Lower lobe of right lung (tissue), 2 donors: Measurements from ENCODE around the gene BBS7. TPM values are rescaled to one million over a fixed set of nuclear protein-coding genes. Genes with fewer than 3 reads are reported as not detected.
A peak's percentile ranks its signal among the peaks of the same experiment; 100 is the strongest.

ENCODE experiments used
- ATAC-seq, 2 donors: fragments of 200-7000 bp; cut with Tn5 transposase; one replicate each; pipeline ENCODE4 v1.9.1; 2020 to 2022; ENCODE audit warnings: mild to moderate bottlenecking in 2 of 2, moderate library complexity in 2 of 2
- DNase-seq: peaks from one replicate; pipeline ENCODE4 v3.0.0-alpha.2; 2020
- H3K27ac ChIP-seq: fragments of 200-600 bp; one replicate; pipeline ENCODE4 v1.8.0; 2022
- H3K27me3 ChIP-seq: fragments of 200-600 bp; one replicate; pipeline ENCODE4 v1.8.0; 2022; ENCODE audit warnings: low read depth
- H3K36me3 ChIP-seq: fragments of 200-600 bp; one replicate; pipeline ENCODE4 v1.8.0; 2022; ENCODE audit warnings: mild to moderate bottlenecking
- H3K4me1 ChIP-seq: fragments of 200-600 bp; one replicate; pipeline ENCODE4 v1.8.0; 2022
- H3K4me3 ChIP-seq: fragments of 200-600 bp; one replicate; pipeline ENCODE4 v1.8.0; 2022; ENCODE audit warnings: mild to moderate bottlenecking
- H3K9me3 ChIP-seq: fragments of 200-600 bp; one replicate; pipeline ENCODE4 v1.8.0; 2022
- CTCF ChIP-seq: fragments of 200-600 bp; IDR thresholded peaks from one replicate; pipeline ENCODE4 v1.8.0; 2022; ENCODE audit warnings: antibody characterized with exemption, mild to moderate bottlenecking
- intact Hi-C: fragments of 100-400 bp; cut with DNase I; formaldehyde crosslinking; loops from one replicate; pipeline ENCODE4 v1.11.0; 2022
- long read RNA-seq: library from polyadenylated mRNA; unstranded; transcript quantifications from one replicate; pipeline ENCODE4 v2.0.0, GENCODE V29; 2021
- total RNA-seq: library from RNA; stranded (reverse); fragmentation: NEBNext Ultra II Directional; extraction: Animal tissue kit (Norgen Biotek cat#: 25700); gene quantifications from one replicate; pipeline ENCODE4 v1.2.1, GENCODE V29; 2021
- donor health status: DM: no; HTN: yes; CAD: no; lungs with severe emphysema.

BBS7 gene
- total RNA-seq = 15.1 TPM
- long read RNA-seq, partial matches to known transcripts = 4 of 16 reads
- long read RNA-seq, other reads (novel, unspliced or antisense) = 3 of 16 reads

GRCh38 chr4:121869841-121870822 is at the start of gene BBS7:
Gene BBS7, minus strand, starts transcription at chr4:121870474. Its CDS starts 161 bp downstream, at chr4:121870313.
- peak within 1 kb of the TSS; percentile 88 for H3K4me3 ChIP-seq
- TF ChIP-seq CTCF = no peak
- no peaks in the 10 kb centered on the region for H3K9me3 ChIP-seq
- peak; percentile 100 for ATAC-seq
- H3K27ac ChIP-seq = peak within 1 kb of the TSS; percentile 86
- peaks cover 17% of the 10 kb centered on the region for H3K4me1 ChIP-seq
- H3K27me3 ChIP-seq = no peaks in the 10 kb centered on the region
- peak; percentile 99 for DNase-seq
- peaks cover 4% of the 10 kb centered on the region for H3K36me3 ChIP-seq
- intact Hi-C loops = no loop called here

- no peaks in the 10 kb centered on the region for H3K36me3 ChIP-seq
- no peak overlapping the region for H3K4me3 ChIP-seq
- H3K27me3 ChIP-seq = no peaks in the 10 kb centered on the region
- DNase-seq (no peak), ATAC-seq (no peak)
- H3K4me1 ChIP-seq = no peaks in the 10 kb centered on the region
- TF ChIP-seq CTCF = no peak
- H3K27ac ChIP-seq = no peak overlapping the region
- no peaks in the 10 kb centered on the region for H3K9me3 ChIP-seq
- intact Hi-C loops = no loop called here
These were observed 43.4 kb upstream of the BBS7 start for GRCh38 chr4:121913667-121914066.

- ATAC-seq = no peak
- intact Hi-C loops = no loop called here
- TF ChIP-seq CTCF = no peak
These were observed 38.1 kb upstream of the BBS7 start for GRCh38 chr4:121908346-121908745.

GRCh38 chr4:121900132-121900983 is 30.1 kb upstream of the BBS7 start:
- H3K27ac ChIP-seq = no peak overlapping the region
- no peaks in the 10 kb centered on the region for H3K36me3 ChIP-seq
- H3K4me1 ChIP-seq = no peaks in the 10 kb centered on the region
- H3K4me3 ChIP-seq = no peak overlapping the region
- ATAC-seq (peak; percentile 62 to 80), DNase-seq (no peak)
- intact Hi-C loops = no loop called here
- no peaks in the 10 kb centered on the region for H3K27me3 ChIP-seq
- H3K9me3 ChIP-seq = no peaks in the 10 kb centered on the region
- peak; percentile 72 for TF ChIP-seq CTCF

More at GRCh38 chr4:121908346-121908745, 38.1 kb upstream of the BBS7 start:
- Histone ChIP-seq H3K4me3 (no peak overlapping the region), H3K36me3 (no peaks in the 10 kb centered on the region), H3K9me3 (no peaks in the 10 kb centered on the region), H3K27ac (no peak overlapping the region), H3K27me3 (no peaks in the 10 kb centered on the region), H3K4me1 (no peaks in the 10 kb centered on the region)
- no peak for DNase-seq

GRCh38 chr4:121898150-121898549 is 27.9 kb upstream of the BBS7 start:
- no peak for ATAC-seq
- Histone ChIP-seq H3K4me1 (no peaks in the 10 kb centered on the region), H3K36me3 (no peaks in the 10 kb centered on the region), H3K4me3 (no peak overlapping the region), H3K27ac (no peak overlapping the region), H3K27me3 (no peaks in the 10 kb centered on the region), H3K9me3 (no peaks in the 10 kb centered on the region)
- intact Hi-C loops = no loop called here
- no peak for TF ChIP-seq CTCF
- DNase-seq = no peak
